Colonic mucosa (tissue), 4 donors: ENCODE measurements around the gene ZNF681. TPM values are rescaled to one million over a fixed set of nuclear protein-coding genes. Genes with fewer than 3 reads are reported as not detected.
"Not testable (repeated sequence)": the region's sequence is repeated elsewhere in the genome, so short reads cannot be mapped to it uniquely, and the experiment has no call there.

ENCODE experiments used
- DNase-seq: peaks from one replicate; pipeline ENCODE4 v3.0.0-alpha.2; 2020
- H3K27ac ChIP-seq: fragments of 200-600 bp; one replicate; pipeline ENCODE4 v1.8.0; 2021
- H3K27me3 ChIP-seq: fragments of 200-600 bp; one replicate; pipeline ENCODE4 v1.8.0; 2021
- H3K36me3 ChIP-seq: fragments of 200-600 bp; one replicate; pipeline ENCODE4 v1.8.0; 2021
- H3K4me1 ChIP-seq: fragments of 200-600 bp; one replicate; pipeline ENCODE4 v1.8.0; 2021; ENCODE audit warnings: mild to moderate bottlenecking
- H3K4me3 ChIP-seq: fragments of 200-600 bp; one replicate; pipeline ENCODE4 v1.8.0; 2021
- H3K9ac ChIP-seq, 2 donors: one replicate each; pipeline ENCODE4 v1.7.0; 2013; ENCODE audit warnings: control low read depth in 2 of 2, low read depth in 2 of 2, low read length in 2 of 2
- H3K9me3 ChIP-seq: fragments of 200-600 bp; one replicate; pipeline ENCODE4 v1.8.0; 2021
- CTCF ChIP-seq: fragments of 200-600 bp; IDR thresholded peaks from one replicate; pipeline ENCODE4 v1.8.0; 2022; ENCODE audit warnings: antibody characterized with exemption, mild to moderate bottlenecking
- intact Hi-C: fragments of 100-400 bp; cut with DNase I; formaldehyde crosslinking; loops from one replicate; pipeline ENCODE4 v1.14.1; 2022
- total RNA-seq, 2 donors: library from RNA; stranded (reverse); fragmentation: NEBNext Ultra II Directional in 1 of 2; extraction: Animal tissue kit (Norgen Biotek cat#: 25700) in 1 of 2; gene quantifications; one replicate each; pipeline ENCODE4 v1.2.1, GENCODE V29; 2021
- donor health status: healthy.
- donor health status: DM: no; HTN: no; CAD: no.
- donor health status: DM: no; HTN: no; CAD: no.

Gene ZNF681
- total RNA-seq, 2 donors from 2014 or later: 2.9 to 3.2 TPM

GRCh38 chr19:23779645-23780044 lies 21.0 kb upstream of the ZNF681 start:
- no peak overlapping the region for H3K4me3 ChIP-seq
- no peak overlapping the region for H3K27ac ChIP-seq
- H3K36me3 ChIP-seq: no peaks in the 10 kb centered on the region
- H3K9me3 ChIP-seq: no peaks in the 10 kb centered on the region
- H3K9ac ChIP-seq: no peak overlapping the region
- no peaks in the 10 kb centered on the region for H3K4me1 ChIP-seq
- intact Hi-C loops: no loop called here
- H3K27me3 ChIP-seq: no peaks in the 10 kb centered on the region
- no peak for DNase-seq
- TF ChIP-seq CTCF: no peak

GRCh38 chr19:23778566-23778965 lies 19.9 kb upstream of the ZNF681 start:
- TF ChIP-seq CTCF: no peak
- intact Hi-C loops: no loop called here

GRCh38 chr19:23778036-23778435 lies 19.3 kb upstream of the ZNF681 start:
- H3K9me3 ChIP-seq, H3K27me3 ChIP-seq, H3K36me3 ChIP-seq, H3K4me3 ChIP-seq, DNase-seq, H3K4me1 ChIP-seq, H3K27ac ChIP-seq, intact Hi-C loops, H3K9ac ChIP-seq: not testable (repeated sequence)

More at GRCh38 chr19:23778566-23778965, 19.9 kb upstream of the ZNF681 start:
- Histone ChIP-seq H3K27me3 (no peaks in the 10 kb centered on the region), H3K4me3 (no peak overlapping the region), H3K9me3 (no peaks in the 10 kb centered on the region), H3K27ac (no peak overlapping the region), H3K4me1 (no peaks in the 10 kb centered on the region), H3K9ac (no peak overlapping the region), H3K36me3 (no peaks in the 10 kb centered on the region)
- DNase-seq: no peak

GRCh38 chr19:23777216-23777615 lies 18.5 kb upstream of the ZNF681 start:
- Histone ChIP-seq H3K4me3 (no peak overlapping the region), H3K36me3 (no peaks in the 10 kb centered on the region), H3K9ac (no peak overlapping the region), H3K27ac (no peak overlapping the region), H3K9me3 (no peaks in the 10 kb centered on the region), H3K4me1 (no peaks in the 10 kb centered on the region), H3K27me3 (no peaks in the 10 kb centered on the region)
- no peak for DNase-seq
- intact Hi-C loops: no loop called here
- no peak for TF ChIP-seq CTCF

GRCh38 chr19:23776507-23777205 lies 18.0 kb upstream of the ZNF681 start:
- H3K27ac ChIP-seq: no peak overlapping the region
- no peak for TF ChIP-seq CTCF
- H3K36me3 ChIP-seq: no peaks in the 10 kb centered on the region

GRCh38 chr19:23774524-23774971 lies 15.9 kb upstream of the ZNF681 start:
- Histone ChIP-seq H3K27me3 (no peaks in the 10 kb centered on the region), H3K4me3 (no peak overlapping the region), H3K27ac (no peak overlapping the region), H3K36me3 (no peaks in the 10 kb centered on the region), H3K4me1 (no peaks in the 10 kb centered on the region), H3K9ac (no peak overlapping the region), H3K9me3 (no peaks in the 10 kb centered on the region)
- TF ChIP-seq CTCF: no peak
- DNase-seq: no peak
- intact Hi-C loops: no loop called here

More at GRCh38 chr19:23776507-23777205, 18.0 kb upstream of the ZNF681 start:
- DNase-seq: no peak
- H3K27me3 ChIP-seq: no peaks in the 10 kb centered on the region
- H3K4me1 ChIP-seq: no peaks in the 10 kb centered on the region
- H3K4me3 ChIP-seq: no peak overlapping the region
- H3K9ac ChIP-seq: no peak overlapping the region
- H3K9me3 ChIP-seq: no peaks in the 10 kb centered on the region
- intact Hi-C loops: no loop called here
